ENCODE data around the gene ANKH. TPM values are rescaled to one million over a fixed set of nuclear protein-coding genes. Genes with fewer than 3 reads are reported as not detected.

The ANKH gene
- total and polyA plus RNA-seq, 4 donors, result 9.3 to 57.1 (median 37.4) TPM

GRCh38 chr5:14810928-14811572, 60.5 kb downstream of the ANKH start (continued):
- TF ChIP-seq ATF3 (IDR thresholded peaks at IDR 0.05), result no peak
- no peak for TF ChIP-seq RAD21 (IDR thresholded peaks at IDR 0.05)
- TF ChIP-seq MAX (IDR thresholded peaks at IDR 0.05), result no peak
- no peak for TF ChIP-seq JUND (IDR thresholded peaks at IDR 0.05)
- TF ChIP-seq EGR1 (IDR thresholded peaks at IDR 0.05; ENCODE audit: low read depth in 2 of 2), result no peak
- no peak for TF ChIP-seq FOXA1 (IDR thresholded peaks at IDR 0.05)

DNA sequence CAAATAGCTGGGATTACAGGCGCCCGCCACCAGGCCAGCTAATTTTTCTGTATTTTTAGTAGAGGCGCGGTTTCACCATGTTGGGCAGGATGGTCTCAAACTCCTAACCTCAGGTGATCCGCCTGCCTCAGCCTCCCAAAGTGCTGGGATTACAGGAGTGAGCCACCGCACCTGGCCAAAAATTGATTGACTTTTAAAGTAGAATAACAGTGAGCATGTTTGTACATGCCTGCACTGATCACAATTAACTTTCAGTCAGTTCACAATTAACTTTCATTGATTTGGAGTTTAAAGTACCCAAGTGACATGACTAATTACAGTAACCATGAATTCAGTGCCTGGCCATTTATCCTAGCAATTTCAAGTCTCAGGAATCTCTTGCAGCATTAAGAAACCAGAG, 61.3 kb downstream of the ANKH start:
- Histone ChIP-seq H3K36me3 (ENCODE audit: control insufficient read depth in 4 of 4, insufficient read depth in 3 of 4, low read depth in 1 of 4, low read length in 3 of 4) (peaks cover 0 to 3% (median 0%) of the 10 kb centered on the region in 4 donors), H3K9ac (ENCODE audit: low read depth in 1 of 2, low read length in 2 of 2) (no peak overlapping the region), H3K4me1 (ENCODE audit: control insufficient read depth in 4 of 4, insufficient read depth in 4 of 4, low read length in 3 of 4) (peaks cover 4 to 18% (median 13%) of the 10 kb centered on the region in 4 donors), H3K4me3 (ENCODE audit: low read depth in 1 of 3, low read length in 3 of 3) (no peak overlapping the region), H3K9me3 (ENCODE audit: control insufficient read depth in 4 of 4, low read length in 3 of 4) (no peaks in the 10 kb centered on the region), H3K27ac (ENCODE audit: low read depth in 1 of 2, low read length in 2 of 2) (peak overlapping the region; percentile 67 to 84), H3K27me3 (ENCODE audit: control insufficient read depth in 4 of 4, insufficient read depth in 4 of 4, low read length in 3 of 4) (no peaks in the 10 kb centered on the region)
- 70% methylated on average over 6 of the region's 6 CpGs for WGBS
- DNase-seq (ENCODE audit: low spot score), result no peak
- TF ChIP-seq FOXA2 (IDR thresholded peaks at IDR 0.05) (no peak), MAX (IDR thresholded peaks at IDR 0.05) (no peak), FOXA1 (IDR thresholded peaks at IDR 0.05) (no peak), GABPA (IDR thresholded peaks at IDR 0.05 in 1 of 2, conservative IDR thresholded peaks at IDR 0.05 in 1 of 2) (no peak), YY1 (IDR thresholded peaks at IDR 0.05) (peak; percentile 8)
- TF ChIP-seq, protein P1, sequence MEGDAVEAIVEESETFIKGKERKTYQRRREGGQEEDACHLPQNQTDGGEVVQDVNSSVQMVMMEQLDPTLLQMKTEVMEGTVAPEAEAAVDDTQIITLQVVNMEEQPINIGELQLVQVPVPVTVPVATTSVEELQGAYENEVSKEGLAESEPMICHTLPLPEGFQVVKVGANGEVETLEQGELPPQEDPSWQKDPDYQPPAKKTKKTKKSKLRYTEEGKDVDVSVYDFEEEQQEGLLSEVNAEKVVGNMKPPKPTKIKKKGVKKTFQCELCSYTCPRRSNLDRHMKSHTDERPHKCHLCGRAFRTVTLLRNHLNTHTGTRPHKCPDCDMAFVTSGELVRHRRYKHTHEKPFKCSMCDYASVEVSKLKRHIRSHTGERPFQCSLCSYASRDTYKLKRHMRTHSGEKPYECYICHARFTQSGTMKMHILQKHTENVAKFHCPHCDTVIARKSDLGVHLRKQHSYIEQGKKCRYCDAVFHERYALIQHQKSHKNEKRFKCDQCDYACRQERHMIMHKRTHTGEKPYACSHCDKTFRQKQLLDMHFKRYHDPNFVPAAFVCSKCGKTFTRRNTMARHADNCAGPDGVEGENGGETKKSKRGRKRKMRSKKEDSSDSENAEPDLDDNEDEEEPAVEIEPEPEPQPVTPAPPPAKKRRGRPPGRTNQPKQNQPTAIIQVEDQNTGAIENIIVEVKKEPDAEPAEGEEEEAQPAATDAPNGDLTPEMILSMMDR (IDR thresholded peaks at IDR 0.05; ENCODE audit: low read depth, low read length, missing input control), result no peak
- TF ChIP-seq, protein P2, sequence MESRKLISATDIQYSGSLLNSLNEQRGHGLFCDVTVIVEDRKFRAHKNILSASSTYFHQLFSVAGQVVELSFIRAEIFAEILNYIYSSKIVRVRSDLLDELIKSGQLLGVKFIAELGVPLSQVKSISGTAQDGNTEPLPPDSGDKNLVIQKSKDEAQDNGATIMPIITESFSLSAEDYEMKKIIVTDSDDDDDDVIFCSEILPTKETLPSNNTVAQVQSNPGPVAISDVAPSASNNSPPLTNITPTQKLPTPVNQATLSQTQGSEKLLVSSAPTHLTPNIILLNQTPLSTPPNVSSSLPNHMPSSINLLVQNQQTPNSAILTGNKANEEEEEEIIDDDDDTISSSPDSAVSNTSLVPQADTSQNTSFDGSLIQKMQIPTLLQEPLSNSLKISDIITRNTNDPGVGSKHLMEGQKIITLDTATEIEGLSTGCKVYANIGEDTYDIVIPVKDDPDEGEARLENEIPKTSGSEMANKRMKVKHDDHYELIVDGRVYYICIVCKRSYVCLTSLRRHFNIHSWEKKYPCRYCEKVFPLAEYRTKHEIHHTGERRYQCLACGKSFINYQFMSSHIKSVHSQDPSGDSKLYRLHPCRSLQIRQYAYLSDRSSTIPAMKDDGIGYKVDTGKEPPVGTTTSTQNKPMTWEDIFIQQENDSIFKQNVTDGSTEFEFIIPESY (IDR thresholded peaks at IDR 0.05), result no peak

GRCh38 chr5:14809369-14810155, 62.0 kb downstream of the ANKH start:
- no peaks in the 10 kb centered on the region for H3K27me3 ChIP-seq (ENCODE audit: control insufficient read depth in 4 of 4, insufficient read depth in 4 of 4, low read length in 3 of 4)
- H3K4me3 ChIP-seq (ENCODE audit: low read depth in 1 of 3, low read length in 3 of 3), result no peak overlapping the region
- TF ChIP-seq EGR1 (IDR thresholded peaks at IDR 0.05; ENCODE audit: low read depth in 2 of 2) (no peak), FOXA2 (IDR thresholded peaks at IDR 0.05) (no peak), JUND (IDR thresholded peaks at IDR 0.05) (peak in 1 of 2 donors; percentile 53), YY1 (IDR thresholded peaks at IDR 0.05) (peak; percentile 18), HNF4A (conservative IDR thresholded peaks at IDR 0.05) (no peak), RAD21 (IDR thresholded peaks at IDR 0.05) (peak; percentile 9 to 17), ATF3 (IDR thresholded peaks at IDR 0.05) (peak; percentile 9), SP1 (IDR thresholded peaks at IDR 0.05) (no peak)
- TF ChIP-seq, protein P1 (IDR thresholded peaks at IDR 0.05; ENCODE audit: low read depth, low read length, missing input control), result no peak
- peaks cover 4 to 18% (median 13%) of the 10 kb centered on the region in 4 donors for H3K4me1 ChIP-seq (ENCODE audit: control insufficient read depth in 4 of 4, insufficient read depth in 4 of 4, low read length in 3 of 4)
- no peak for DNase-seq (ENCODE audit: low spot score)
- H3K27ac ChIP-seq (ENCODE audit: low read depth in 1 of 2, low read length in 2 of 2), result peak overlapping the region; percentile 67 to 84
- H3K9me3 ChIP-seq (ENCODE audit: control insufficient read depth in 4 of 4, low read length in 3 of 4), result no peaks in the 10 kb centered on the region
- no peak overlapping the region for H3K9ac ChIP-seq (ENCODE audit: low read depth in 1 of 2, low read length in 2 of 2)
- 19% methylated on average over 11 of the region's 11 CpGs for WGBS
- H3K36me3 ChIP-seq (ENCODE audit: control insufficient read depth in 4 of 4, insufficient read depth in 3 of 4, low read depth in 1 of 4, low read length in 3 of 4), result peaks cover 0 to 3% (median 0%) of the 10 kb centered on the region in 4 donors
